Uterus (tissue), 4 donors: ENCODE measurements around the gene DTNA. TPM values are rescaled to one million over a fixed set of nuclear protein-coding genes. Genes with fewer than 3 reads are reported as not detected.

ENCODE experiments used
- DNase-seq, 2 donors: peaks; one replicate each; pipeline ENCODE4 v3.0.0-alpha.2; 2019 to 2020
- H3K27ac ChIP-seq, 2 donors: fragments of 200-600 bp; sonication (generic); 1 replicate in 1 of 2; 2 replicates in 1 of 2; pipeline ENCODE4 v1.5.1; 2016 to 2018
- H3K27me3 ChIP-seq, 2 donors: fragments of 200-600 bp; sonication (generic); one replicate each; pipeline ENCODE4 v1.5.1; 2018 to 2019; ENCODE audit warnings: control low read depth in 1 of 2
- H3K36me3 ChIP-seq, 2 donors: fragments of 200-600 bp; sonication (generic); one replicate each; pipeline ENCODE4 v1.5.1; 2019; ENCODE audit warnings: control low read depth in 1 of 2
- H3K4me1 ChIP-seq, 2 donors: fragments of 200-600 bp; sonication (generic); one replicate each; pipeline ENCODE4 v1.5.1; 2018 to 2019; ENCODE audit warnings: control low read depth in 1 of 2
- H3K4me3 ChIP-seq, 2 donors: fragments of 200-600 bp; sonication (generic); 1 replicate in 1 of 2; 2 replicates in 1 of 2; pipeline ENCODE4 v1.5.1; 2018 to 2019; ENCODE audit warnings: mild to moderate bottlenecking in 1 of 2
- H3K9me3 ChIP-seq, 2 donors: fragments of 200-600 bp; sonication (generic); one replicate each; pipeline ENCODE4 v1.5.1; 2019; ENCODE audit warnings: control low read depth in 1 of 2
- POLR2A ChIP-seq, 2 donors: fragments of 450-650 bp; IDR thresholded peaks; one replicate each; pipeline ENCODE4 v1.6.1; 2016; ENCODE audit warnings: antibody characterized with exemption in 2 of 2, mild to moderate bottlenecking in 1 of 2, moderate library complexity in 1 of 2
- intact Hi-C: fragments of 100-400 bp; cut with DNase I; formaldehyde crosslinking; loops from one replicate; pipeline ENCODE4 v1.15.1; 2023; ENCODE audit warnings: low total_unique reads
- total RNA-seq, 4 donors: library from RNA; depleted of rRNA in 3 of 4; stranded (reverse); fragments of >200 nt in 3 of 4; gene quantifications; one replicate each; pipeline versions ENCODE4 v1.1.0 to v1.2.4, GENCODE V29; 2014 to 2023
- TF ChIP-seq, protein P1 (sequence below), 4 experiments: fragments of 200-600 bp in 2 of 4; fragments of 450-650 bp in 2 of 4; sonication (generic) in 2 of 4; IDR thresholded peaks; one replicate each; pipeline ENCODE4 v1.5.1; 2016 to 2019; ENCODE audit warnings: antibody characterized with exemption in 4 of 4, mild to moderate bottlenecking in 2 of 4, moderate library complexity in 1 of 4
- donor health status: DM: yes; HTN: yes; CAD: no.

DTNA gene
- total RNA-seq, 4 donors from 2014 or later = 13.8 to 229 (median 43.0) TPM

- TF ChIP-seq, protein P1, sequence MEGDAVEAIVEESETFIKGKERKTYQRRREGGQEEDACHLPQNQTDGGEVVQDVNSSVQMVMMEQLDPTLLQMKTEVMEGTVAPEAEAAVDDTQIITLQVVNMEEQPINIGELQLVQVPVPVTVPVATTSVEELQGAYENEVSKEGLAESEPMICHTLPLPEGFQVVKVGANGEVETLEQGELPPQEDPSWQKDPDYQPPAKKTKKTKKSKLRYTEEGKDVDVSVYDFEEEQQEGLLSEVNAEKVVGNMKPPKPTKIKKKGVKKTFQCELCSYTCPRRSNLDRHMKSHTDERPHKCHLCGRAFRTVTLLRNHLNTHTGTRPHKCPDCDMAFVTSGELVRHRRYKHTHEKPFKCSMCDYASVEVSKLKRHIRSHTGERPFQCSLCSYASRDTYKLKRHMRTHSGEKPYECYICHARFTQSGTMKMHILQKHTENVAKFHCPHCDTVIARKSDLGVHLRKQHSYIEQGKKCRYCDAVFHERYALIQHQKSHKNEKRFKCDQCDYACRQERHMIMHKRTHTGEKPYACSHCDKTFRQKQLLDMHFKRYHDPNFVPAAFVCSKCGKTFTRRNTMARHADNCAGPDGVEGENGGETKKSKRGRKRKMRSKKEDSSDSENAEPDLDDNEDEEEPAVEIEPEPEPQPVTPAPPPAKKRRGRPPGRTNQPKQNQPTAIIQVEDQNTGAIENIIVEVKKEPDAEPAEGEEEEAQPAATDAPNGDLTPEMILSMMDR (IDR thresholded peaks at IDR 0.05) = no peak
- intact Hi-C loops = no loop called here
- no peaks in the 10 kb centered on the region for H3K36me3 ChIP-seq
Measured at GRCh38 chr18:34780856-34781255, 70.8 kb downstream of the DTNA start.

GRCh38 chr18:34783501-34783900 lies 73.4 kb downstream of the DTNA start:
- Histone ChIP-seq H3K36me3 (no peaks in the 10 kb centered on the region), H3K4me3 (no peak overlapping the region), H3K9me3 (no peaks in the 10 kb centered on the region), H3K4me1 (no peaks in the 10 kb centered on the region), H3K27ac (no peak overlapping the region), H3K27me3 (no peaks in the 10 kb centered on the region)
- no peak for DNase-seq
- intact Hi-C loops = no loop called here
- TF ChIP-seq POLR2A (IDR thresholded peaks at IDR 0.05) = no peak
- TF ChIP-seq, protein P1 (IDR thresholded peaks at IDR 0.05) = no peak

More at GRCh38 chr18:34780856-34781255, 70.8 kb downstream of the DTNA start:
- Histone ChIP-seq H3K27me3 (no peaks in the 10 kb centered on the region), H3K27ac (no peak overlapping the region), H3K9me3 (no peaks in the 10 kb centered on the region), H3K4me1 (no peaks in the 10 kb centered on the region), H3K4me3 (no peak overlapping the region)
- no peak for DNase-seq

- intact Hi-C loops = no loop called here
- TF ChIP-seq, protein P1 (IDR thresholded peaks at IDR 0.05) = no peak
- no peak for TF ChIP-seq POLR2A (IDR thresholded peaks at IDR 0.05)
- no peak overlapping the region for H3K27ac ChIP-seq
Measured at GRCh38 chr18:34786162-34786741, 76.2 kb downstream of the DTNA start.

GRCh38 chr18:34787931-34788532 lies 77.9 kb downstream of the DTNA start:
- DNase-seq = peak in 1 of 2 donors; percentile 39
- intact Hi-C loops = no loop called here

More at GRCh38 chr18:34786162-34786741, 76.2 kb downstream of the DTNA start:
- no peak overlapping the region for H3K4me3 ChIP-seq
- H3K36me3 ChIP-seq = no peaks in the 10 kb centered on the region
- no peaks in the 10 kb centered on the region for H3K27me3 ChIP-seq
- no peaks in the 10 kb centered on the region for H3K4me1 ChIP-seq
- DNase-seq = no peak
- H3K9me3 ChIP-seq = no peaks in the 10 kb centered on the region

More at GRCh38 chr18:34787931-34788532, 77.9 kb downstream of the DTNA start:
- H3K9me3 ChIP-seq = no peaks in the 10 kb centered on the region
- no peak for TF ChIP-seq POLR2A (IDR thresholded peaks at IDR 0.05)
- TF ChIP-seq, protein P1 (IDR thresholded peaks at IDR 0.05) = peak; percentile 73 to 83 (median 76)
- no peaks in the 10 kb centered on the region for H3K27me3 ChIP-seq
- H3K4me1 ChIP-seq = no peaks in the 10 kb centered on the region
- no peak overlapping the region for H3K27ac ChIP-seq
- no peak overlapping the region for H3K4me3 ChIP-seq
- no peaks in the 10 kb centered on the region for H3K36me3 ChIP-seq
